NCI-H2196 treated with DMSO at 0.1 percent for 48 hours (cell line): Measurements from ENCODE around the gene ZBTB38.

ENCODE experiments used
- DNase-seq: peaks from one replicate; lab custom pipeline; 2025; ENCODE audit not compliant: unreplicated experiment; lab: John Stamatoyannopoulos, UW

The ZBTB38 gene

GRCh38 chr3:141384575-141384974 lies 16.3 kb downstream of the ZBTB38 start:
- no peak for DNase-seq

GRCh38 chr3:141385406-141386125 lies 17.3 kb downstream of the ZBTB38 start:
- DNase-seq, result no peak

GRCh38 chr3:141386126-141386488 lies 17.8 kb downstream of the ZBTB38 start:
- no peak for DNase-seq

GRCh38 chr3:141386611-141387111 lies 18.4 kb downstream of the ZBTB38 start:
- DNase-seq, result no peak

GRCh38 chr3:141387516-141387915 lies 19.2 kb downstream of the ZBTB38 start:
- DNase-seq, result no peak

- no peak for DNase-seq
Measured at GRCh38 chr3:141388395-141388794, 20.1 kb downstream of the ZBTB38 start.

- no peak for DNase-seq
Measured at GRCh38 chr3:141388823-141389621, 20.7 kb downstream of the ZBTB38 start.

GRCh38 chr3:141389703-141390102 lies 21.4 kb downstream of the ZBTB38 start:
- DNase-seq, result no peak

GRCh38 chr3:141390747-141391146 lies 22.4 kb downstream of the ZBTB38 start:
- no peak for DNase-seq

- no peak for DNase-seq
Measured at GRCh38 chr3:141391298-141391990, 23.1 kb downstream of the ZBTB38 start.

- DNase-seq, result no peak
Measured at GRCh38 chr3:141391991-141392316, 23.6 kb downstream of the ZBTB38 start.

- no peak for DNase-seq
Measured at GRCh38 chr3:141392416-141392815, 24.1 kb downstream of the ZBTB38 start.

- no peak for DNase-seq
Measured at GRCh38 chr3:141392897-141393734, 24.8 kb downstream of the ZBTB38 start.

GRCh38 chr3:141393735-141394076 lies 25.4 kb downstream of the ZBTB38 start:
- no peak for DNase-seq

GRCh38 chr3:141394560-141394959 lies 26.3 kb downstream of the ZBTB38 start:
- DNase-seq, result no peak

- DNase-seq, result no peak
Measured at GRCh38 chr3:141395005-141395589, 26.8 kb downstream of the ZBTB38 start.

- no peak for DNase-seq
Measured at GRCh38 chr3:141397996-141398395, 29.7 kb downstream of the ZBTB38 start.

- DNase-seq, result no peak
Measured at GRCh38 chr3:141399200-141399599, 30.9 kb downstream of the ZBTB38 start.

- no peak for DNase-seq
Measured at GRCh38 chr3:141400073-141400971, 32.0 kb downstream of the ZBTB38 start.

- DNase-seq, result no peak
Measured at GRCh38 chr3:141401095-141401494, 32.8 kb downstream of the ZBTB38 start.
